ENCODE data around the gene ATP5MG. TPM values are rescaled to one million over a fixed set of nuclear protein-coding genes. Genes with fewer than 3 reads are reported as not detected.

The ATP5MG gene
- total and polyA plus RNA-seq, 10 of the 15 experiments (the other 5 are each of a cell fraction or from before 2014, with no cell fraction given), result 211 to 2,276 (median 633) TPM

- H4K20me1 ChIP-seq (ENCODE audit: control insufficient read depth, insufficient read depth), result no peaks in the 10 kb centered on the region; the same call in 1 of the 2 replicates
- peak; percentile 18 for FAIRE-seq
- intact Hi-C loops (cut with micrococcal nuclease; ENCODE audit: unreplicated experiment) (loop anchor here (2.0 to 10.0 kb wide), 3 partner anchors 35 to 621 kb away; partner anchors contain the start of gene ATP5MG), in situ Hi-C loops (cut with MboI) (no loop called here)
- peak within 1 kb of the TSS; percentile 93 for H2AFZ ChIP-seq (ENCODE audit: control insufficient read depth, low read depth, low read length)
- no peaks in the 10 kb centered on the region for H3K27me3 ChIP-seq (replicated peaks in 1 of 2; ENCODE audit: control insufficient read depth in 2 of 2, insufficient read depth in 2 of 2, low read length in 1 of 2)
- H3K4me2 ChIP-seq (ENCODE audit: control insufficient read depth, insufficient read depth), result peak within 1 kb of the TSS; percentile 96
- H3K9ac ChIP-seq (ENCODE audit: control insufficient read depth, insufficient read depth, low read length), result peak within 1 kb of the TSS; percentile 87
- H3K9me3 ChIP-seq (replicated peaks; ENCODE audit: control insufficient read depth, insufficient read depth, low read length), result no peaks in the 10 kb centered on the region
- ATAC-seq, result peak; percentile 54
- 1% methylated on average over 55 of the region's 83 CpGs for WGBS (ENCODE audit: insufficient coverage, insufficient replicate concordance, low lambda C conversion rate, missing lambda C conversion rate)
- BruUV-seq (replicated peaks), result no TSS peak
- no peak for DNase-seq (ENCODE audit: low read depth, low spot score)
- POLR2A ChIA-PET, result interaction anchor here (0.6 to 1.8 kb wide), 7 partner anchors 8 to 184 kb away, joined by 3 to 14 read pairs (median 5); partner anchors contain the start of gene MPZL3
- peak within 1 kb of the TSS; percentile 94 for H3K4me3 ChIP-seq
- peak within 1 kb of the TSS; percentile 94 for H3K27ac ChIP-seq (ENCODE audit: control insufficient read depth, insufficient read depth)
- no peaks in the 10 kb centered on the region for H3K36me3 ChIP-seq (ENCODE audit: control insufficient read depth in 2 of 2, insufficient read depth in 2 of 2, low read length in 1 of 2)
- peaks cover 5% of the 10 kb centered on the region; the same call in 1 of the 2 replicates for H3K4me1 ChIP-seq (ENCODE audit: control insufficient read depth, insufficient read depth, low read length)
- SMC1A ChIA-PET (ENCODE audit: uncharacterized antibody, unreplicated experiment), result interaction anchor here (1.0 to 1.7 kb wide), 9 partner anchors 8 to 71 kb away, joined by 3 to 8 read pairs (median 6); no protein-coding TSS in a partner anchor
- CTCF ChIA-PET, result interaction anchor here (0.8 to 2.4 kb wide), 7 partner anchors 7 to 237 kb away, joined by 3 to 12 read pairs (median 5); partner anchors contain the start of gene UBE4A
- H3K79me2 ChIP-seq (ENCODE audit: control insufficient read depth, insufficient read depth, low read length), result peaks cover 48% of the 10 kb centered on the region
- RAD21 ChIA-PET (ENCODE audit: unreplicated experiment), result interaction anchor here (0.5 to 3.0 kb wide), 12 partner anchors 8 to 448 kb away, joined by 3 to 12 read pairs (median 4); partner anchors contain the start of gene UBE4A
- TF ChIP-seq SPI1 (IDR thresholded peaks at IDR 0.05; ENCODE audit: borderline replicate concordance, insufficient read depth, low read depth, low read length) (no peak), RFX5 (IDR thresholded peaks at IDR 0.05; ENCODE audit: low read depth, low read length) (no peak), ZBED1 (IDR thresholded peaks at IDR 0.05; ENCODE audit: borderline replicate concordance) (no peak), BMI1 (IDR thresholded peaks at IDR 0.05; ENCODE audit: borderline replicate concordance) (no peak), SMAD1 (IDR thresholded peaks at IDR 0.05; ENCODE audit: low read depth, partially characterized antibody) (no peak), IRF4 (IDR thresholded peaks at IDR 0.05; ENCODE audit: low read depth, low read length) (0 out of 2 replicates have a peak, but pooled peaks have one; percentile 16), POLR2A (IDR thresholded peaks at IDR 0.05; ENCODE audit: low read depth, low read length) (peak; percentile 74), NKRF (conservative IDR thresholded peaks at IDR 0.05) (peak; percentile 44), ZBTB4 (CRISPR knock-in tag; IDR thresholded peaks at IDR 0.05) (no peak), EZH2 (IDR thresholded peaks at IDR 0.05; ENCODE audit: borderline replicate concordance, control insufficient read depth, low read depth, low read length) (no peak), REST (IDR thresholded peaks at IDR 0.05; ENCODE audit: low read depth, low read length) (no peak)
These were observed 34.7 kb downstream of the ATP5MG start, which contains the start of gene KMT2A for GRCh38 chr11:118435893-118436624. Gene KMT2A (plus strand): TSS chr11:118436492. CDS start chr11:118436513, 21 bp downstream.

Measured in GM12878 (cell line).